HG03558 (cell line): ENCODE data around the gene NSUN4.
"Not testable (repeated sequence)": the region's sequence is repeated elsewhere in the genome, so short reads cannot be mapped to it uniquely, and the experiment has no call there.

Experiments used
- ATAC-seq: cut with Tn5 transposase; IDR thresholded peaks from one replicate; pipeline ENCODE4 v1.9.1; 2021; ENCODE audit warnings: moderate number of reproducible peaks; ENCODE audit not compliant: unreplicated experiment; ENCODE audit errors: extremely low read depth

Gene NSUN4

GRCh38 chr1:46325285-46326076 lies 15.1 kb upstream of the NSUN4 start:
- ATAC-seq, result not testable (repeated sequence)

- not testable (repeated sequence) for ATAC-seq
Measured at GRCh38 chr1:46328182-46328581, 12.4 kb upstream of the NSUN4 start.

DNA sequence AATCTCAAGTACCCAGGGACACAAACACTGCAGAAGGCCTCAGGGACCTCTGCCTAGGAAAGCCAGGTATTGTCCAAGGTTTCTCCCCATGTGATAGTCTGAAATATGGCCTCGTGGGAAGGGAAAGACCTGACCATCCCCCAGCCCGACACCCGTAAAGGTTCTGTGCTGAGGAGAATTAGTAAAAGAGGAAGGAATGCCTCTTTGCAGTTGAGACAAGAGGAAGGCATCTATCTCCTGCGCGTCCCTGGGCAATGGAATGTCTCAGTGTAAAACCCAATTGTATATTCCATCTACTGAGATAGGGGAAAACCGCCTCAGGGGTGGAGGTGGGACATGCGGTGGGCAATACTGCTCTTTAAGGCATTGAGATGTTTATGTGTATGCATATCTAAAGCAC lies 10.8 kb upstream of the NSUN4 start:
- not testable (repeated sequence) for ATAC-seq

DNA sequence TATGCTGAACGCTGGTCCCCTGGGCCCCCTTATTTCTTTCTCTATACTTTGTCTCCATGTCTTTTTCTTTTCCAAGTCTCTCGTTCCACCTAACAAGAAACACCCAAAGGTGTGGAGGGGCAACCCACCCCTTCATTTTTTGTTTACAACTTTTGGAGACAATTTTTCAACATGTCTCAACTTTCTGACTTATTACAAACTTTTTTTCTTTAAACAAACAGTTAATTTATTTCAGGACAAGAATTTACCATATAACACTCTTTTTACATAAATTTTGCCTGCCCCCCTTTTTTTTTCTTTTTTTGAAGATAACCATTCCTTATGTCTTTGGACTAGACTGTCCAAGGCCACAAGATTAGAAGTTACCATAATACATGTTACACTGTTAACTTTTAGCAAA lies 10.2 kb upstream of the NSUN4 start:
- not testable (repeated sequence) for ATAC-seq

- ATAC-seq, result not testable (repeated sequence)
Measured at GRCh38 chr1:46331786-46332540, 8.6 kb upstream of the NSUN4 start.

- ATAC-seq, result no peak
Measured at GRCh38 chr1:46333300-46334029, 7.1 kb upstream of the NSUN4 start.

GRCh38 chr1:46334030-46334384 lies 6.6 kb upstream of the NSUN4 start:
- no peak for ATAC-seq

- ATAC-seq, result no peak
Measured at GRCh38 chr1:46335081-46335480, 5.5 kb upstream of the NSUN4 start.

GRCh38 chr1:46337409-46337808 lies 3.2 kb upstream of the NSUN4 start:
- ATAC-seq, result not testable (repeated sequence)

DNA sequence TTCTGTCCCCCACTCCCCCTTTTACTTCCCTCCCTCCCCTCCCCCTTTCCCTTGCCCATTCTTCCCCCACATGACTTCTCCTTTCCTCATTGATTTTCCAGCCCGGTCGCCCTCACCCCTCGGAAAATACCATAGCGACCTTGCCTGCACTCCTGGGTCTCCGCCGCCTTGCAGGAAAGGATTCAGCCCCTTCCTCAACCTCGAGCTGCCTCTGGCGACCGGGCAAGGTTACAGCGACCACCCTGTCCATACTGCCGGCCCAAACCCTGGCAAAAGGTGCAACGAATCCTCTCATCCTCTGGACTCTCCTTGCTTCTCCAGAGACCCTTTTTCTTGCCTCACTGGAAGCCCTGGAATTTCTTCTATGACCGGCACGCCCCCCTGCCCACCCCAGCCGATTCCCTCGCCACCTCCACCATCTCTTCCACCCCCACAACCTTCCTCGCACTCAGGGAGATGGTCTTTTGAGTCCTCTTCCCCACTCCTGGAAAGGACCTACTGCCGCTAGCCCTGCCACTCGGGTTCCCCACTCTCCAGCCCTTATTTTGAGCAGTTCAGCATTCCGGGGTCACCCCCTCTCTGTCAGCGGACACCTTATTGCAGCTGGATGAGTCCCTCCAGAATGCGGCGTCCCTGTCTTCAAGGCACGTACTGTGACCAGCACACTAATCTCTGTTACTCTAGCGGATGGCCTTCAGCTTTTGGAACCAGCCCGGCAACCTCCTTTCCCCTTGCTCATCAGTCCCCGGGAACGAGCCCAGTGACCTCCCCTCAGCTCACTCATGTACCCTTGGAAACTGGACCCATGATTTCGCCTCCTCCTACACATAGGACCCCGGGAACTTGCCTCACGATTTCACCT lies 846 bp downstream of the NSUN4 start:
- ATAC-seq, result no peak

DNA sequence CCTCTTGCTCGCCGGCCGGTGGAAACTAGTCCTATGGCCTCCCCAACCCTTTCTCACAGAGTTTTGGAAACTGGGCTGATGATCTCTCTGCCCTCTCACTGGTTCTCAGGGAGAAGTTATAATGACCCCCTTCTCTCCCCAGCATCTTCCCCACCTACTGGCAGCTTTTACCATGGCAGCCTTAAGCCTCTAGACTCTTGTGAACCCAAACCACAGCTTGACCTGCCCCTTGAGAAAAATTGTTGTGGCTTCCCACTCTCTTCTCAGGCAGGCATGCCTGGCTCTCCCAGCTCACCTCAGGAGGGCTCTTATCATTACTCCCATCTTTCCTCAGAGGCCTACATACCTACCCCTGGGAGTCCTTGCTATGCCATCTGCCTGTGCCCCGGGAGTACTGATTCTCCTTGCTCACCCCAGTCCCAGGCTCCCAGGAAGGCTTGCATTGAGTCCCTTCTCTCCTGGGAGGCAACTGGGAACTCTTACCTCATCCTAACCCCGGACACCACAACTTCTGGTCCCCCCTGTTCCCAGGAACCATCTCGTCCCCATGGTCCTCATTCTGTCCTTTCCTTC lies 1.6 kb downstream of the NSUN4 start:
- no peak for ATAC-seq

GRCh38 chr1:46342677-46343350 lies 2.2 kb downstream of the NSUN4 start:
- ATAC-seq, result no peak

- ATAC-seq, result no peak
Measured at GRCh38 chr1:46343351-46343695, 2.7 kb downstream of the NSUN4 start.

DNA sequence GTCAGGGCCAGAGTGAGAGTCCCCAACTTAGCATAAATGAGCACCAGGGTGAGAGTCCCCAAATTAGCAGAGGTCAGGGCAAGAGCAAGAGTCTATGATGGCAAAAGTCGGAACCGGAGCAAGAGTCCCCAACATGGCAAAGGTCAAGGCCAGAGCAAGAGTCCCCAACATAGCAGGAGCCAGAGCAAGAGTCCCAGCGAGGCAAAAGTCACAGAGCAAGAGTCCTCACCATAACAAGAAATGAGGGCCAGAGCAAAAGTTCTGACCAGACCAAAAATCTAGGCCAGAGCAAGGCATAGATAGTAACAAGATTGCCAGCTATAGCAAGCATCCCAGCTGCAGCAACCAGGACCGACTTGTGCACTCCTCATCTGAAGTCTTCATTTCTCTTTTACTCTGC lies 3.1 kb downstream of the NSUN4 start:
- no peak for ATAC-seq

- no peak for ATAC-seq
Measured at GRCh38 chr1:46344481-46344880, 3.9 kb downstream of the NSUN4 start.

DNA sequence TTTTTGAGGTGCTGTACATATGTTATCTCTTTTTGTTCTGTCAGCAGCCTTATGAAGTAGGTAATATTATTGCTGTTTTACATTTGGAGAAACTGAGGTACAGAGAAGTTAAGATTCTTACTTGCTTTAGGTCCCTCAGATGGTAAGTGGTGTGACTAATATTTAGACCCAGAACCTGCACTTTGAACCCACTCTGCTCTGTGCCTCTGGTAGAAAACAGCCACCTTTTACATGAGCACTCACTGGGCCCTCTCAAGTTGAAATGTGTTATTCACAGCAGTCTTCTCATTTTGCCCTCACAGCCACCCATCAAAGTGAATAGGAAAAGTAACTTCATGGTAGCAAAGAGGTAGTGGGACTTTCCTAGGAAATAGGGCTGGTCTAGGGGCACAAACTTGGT lies 4.7 kb downstream of the NSUN4 start:
- no peak for ATAC-seq

GRCh38 chr1:46352363-46352762 lies 11.8 kb downstream of the NSUN4 start:
- no peak for ATAC-seq

- ATAC-seq, result not testable (repeated sequence)
Measured at GRCh38 chr1:46355920-46356319, 15.3 kb downstream of the NSUN4 start.

GRCh38 chr1:46362158-46362557 lies 21.6 kb downstream of the NSUN4 start:
- no peak for ATAC-seq
